ENCODE data around the gene RNPC3.

RNPC3 gene

GRCh38 chr1:103520822-103521221, 4.7 kb upstream of the RNPC3 start (continued):
- TF ChIP-seq ZBTB10 (tag by site-specific recombination; IDR thresholded peaks at IDR 0.05) (no peak), ZNF10 (tag by site-specific recombination; IDR thresholded peaks at IDR 0.05) (no peak), ZFP69B (tag by site-specific recombination; IDR thresholded peaks at IDR 0.05) (no peak), ZNF837 (tag by site-specific recombination; IDR thresholded peaks at IDR 0.05) (no peak), ZNF18 (tag by site-specific recombination; IDR thresholded peaks at IDR 0.05) (no peak), ZNF639 (tag by site-specific recombination; IDR thresholded peaks at IDR 0.05) (no peak), AEBP2 (tag by site-specific recombination; IDR thresholded peaks at IDR 0.05; ENCODE audit: borderline replicate concordance) (no peak), HIC1 (tag by site-specific recombination; IDR thresholded peaks at IDR 0.05) (no peak), ZNF549 (tag by site-specific recombination; IDR thresholded peaks at IDR 0.05) (no peak), KLF9 (tag by site-specific recombination; IDR thresholded peaks at IDR 0.05; ENCODE audit: low read depth) (no peak)

- H3K9me3 ChIP-seq (ENCODE audit: control insufficient read depth, insufficient read depth, low read depth, low read length), result no peaks in the 10 kb centered on the region
- CTCF ChIA-PET, result interaction anchor here (3.4 kb wide), 1 partner anchor 9 kb away, joined by 11 read pairs; no protein-coding TSS in a partner anchor
- TF ChIP-seq ZNF155 (tag by site-specific recombination; IDR thresholded peaks at IDR 0.05) (no peak), ZNF624 (tag by site-specific recombination; IDR thresholded peaks at IDR 0.05) (no peak), HOXC10 (CRISPR knock-in tag; IDR thresholded peaks at IDR 0.05) (no peak), ZNF560 (tag by site-specific recombination; IDR thresholded peaks at IDR 0.05; ENCODE audit: borderline replicate concordance) (no peak), ZNF404 (tag by site-specific recombination; IDR thresholded peaks at IDR 0.05) (no peak), PRDM1 (tag by site-specific recombination; IDR thresholded peaks at IDR 0.05) (no peak), SCRT2 (tag by site-specific recombination; IDR thresholded peaks at IDR 0.05) (no peak), YY1 (tag by site-specific recombination; IDR thresholded peaks at IDR 0.05) (no peak), ZNF280D (tag by site-specific recombination; IDR thresholded peaks at IDR 0.05) (no peak), ZBTB11 (tag by site-specific recombination; conservative IDR thresholded peaks at IDR 0.05; ENCODE audit: low read depth) (no peak), ZNF292 (tag by site-specific recombination; IDR thresholded peaks at IDR 0.05; ENCODE audit: borderline replicate concordance, low read depth) (no peak)
- no peak overlapping the region for H3K27ac ChIP-seq (ENCODE audit: extremely low read depth, low read depth, low read length)
- H3K4me3 ChIP-seq (ENCODE audit: low read depth, low read length), result no peak overlapping the region
- no peaks in the 10 kb centered on the region for H3K4me1 ChIP-seq (ENCODE audit: control insufficient read depth, insufficient read depth, low read length)
- POLR2A ChIA-PET, result no interaction called here
- H3K36me3 ChIP-seq (ENCODE audit: control insufficient read depth in 2 of 2, insufficient read depth in 1 of 2, low read length in 2 of 2), result peaks cover 0 to 7% of the 10 kb centered on the region in 2 experiments; a peak in 1 of 3 replicates
Measured at GRCh38 chr1:103523346-103523745, 2.2 kb upstream of the RNPC3 start.

All from HEK293 (cell line).